Transverse colon (tissue), 4 donors: ENCODE measurements around the gene YWHAG. TPM values are rescaled to one million over a fixed set of nuclear protein-coding genes. Genes with fewer than 3 reads are reported as not detected.
"Not testable (repeated sequence)": the region's sequence is repeated elsewhere in the genome, so short reads cannot be mapped to it uniquely, and the experiment has no call there.

Experiments
- DNase-seq: peaks from one replicate; pipeline ENCODE4 v3.0.0-alpha.2; 2019
- H3K27ac ChIP-seq, 4 donors: fragments of 200-600 bp; sonication (generic); 2 replicates each; pipeline ENCODE4 v1.5.1; 2016 to 2018; ENCODE audit warnings: inconsistent platforms in 4 of 4
- H3K27me3 ChIP-seq: fragments of 200-600 bp; sonication (generic); 2 replicates; pipeline ENCODE4 v1.5.1; 2017; ENCODE audit warnings: inconsistent platforms
- H3K36me3 ChIP-seq, 4 donors: fragments of 200-600 bp; sonication (generic); 2 replicates each; pipeline ENCODE4 v1.5.1; 2017 to 2019; ENCODE audit warnings: inconsistent platforms in 4 of 4
- H3K4me1 ChIP-seq, 4 donors: fragments of 200-600 bp; sonication (generic); 2 replicates each; pipeline ENCODE4 v1.5.1; 2017 to 2020; ENCODE audit warnings: inconsistent platforms in 4 of 4
- H3K4me3 ChIP-seq, 4 donors: fragments of 200-600 bp; sonication (generic); 1 replicate in 1 of 4; 2 replicates in 3 of 4; pipeline versions ENCODE4 v1.5.1 to v1.6.1; 2017 to 2019; ENCODE audit warnings: inconsistent platforms in 4 of 4
- H3K9me3 ChIP-seq, 2 donors: fragments of 200-600 bp; sonication (generic); 2 replicates each; pipeline ENCODE4 v1.5.1; 2017 to 2019; ENCODE audit warnings: inconsistent platforms in 2 of 2
- EP300 ChIP-seq: sonication (generic); formaldehyde crosslinking; IDR thresholded peaks from one replicate; pipeline ENCODE4 v1.6.1; 2017; ENCODE audit warnings: antibody characterized with exemption, low read depth
- POLR2A ChIP-seq: fragments of 450-650 bp; IDR thresholded peaks from one replicate; pipeline ENCODE4 v1.6.1; 2016; ENCODE audit warnings: antibody characterized with exemption, mild to moderate bottlenecking, moderate library complexity
- POLR2AphosphoS5 ChIP-seq, 3 donors: sonication (generic); formaldehyde crosslinking; IDR thresholded peaks; one replicate each; pipeline ENCODE4 v1.6.1; 2016; ENCODE audit warnings: antibody characterized with exemption in 3 of 3
- WGBS, 2 donors: methylation state at CpG; one replicate each; pipeline ENCODE4 v1.1.5; 2018; ENCODE audit warnings: low coverage in 1 of 2; 5-methylcytosine and 5-hydroxymethylcytosine counted together
- in situ Hi-C, 4 donors: fragments of 200-750 bp; cut with MboI; loops; one replicate each; pipeline versions ENCODE4 v1.15.0 to v1.15.1; 2017; ENCODE audit warnings: low sequenced_read_pairs in 3 of 4, low pct_ligation_motif_present in 1 of 4, low pct_unique_long_range_greater_than_20kb in 1 of 4
- intact Hi-C: fragments of 100-400 bp; cut with DNase I; formaldehyde crosslinking; loops from one replicate; pipeline ENCODE4 v1.15.1; 2023; ENCODE audit warnings: low total_unique reads
- total RNA-seq, 4 donors: library from RNA; depleted of rRNA; stranded (reverse); fragments of >200 nt; gene quantifications; one replicate each; pipeline ENCODE4 v1.1.0, GENCODE V29; 2016
- TF ChIP-seq, protein P1 (sequence below), 5 experiments: fragments of 200-600 bp in 3 of 5; fragments of 450-650 bp in 2 of 5; sonication (generic) in 3 of 5; IDR thresholded peaks; 1 replicate in 2 of 5; 2 replicates in 3 of 5; pipeline ENCODE4 v1.5.1; 2016 to 2017; ENCODE audit warnings: antibody characterized with exemption in 5 of 5, inconsistent platforms in 3 of 5, mild to moderate bottlenecking in 2 of 5, moderate library complexity in 1 of 5

The YWHAG gene
- total RNA-seq, 4 donors from 2014 or later: 35.9 to 71.6 (median 48.2) TPM

DNA sequence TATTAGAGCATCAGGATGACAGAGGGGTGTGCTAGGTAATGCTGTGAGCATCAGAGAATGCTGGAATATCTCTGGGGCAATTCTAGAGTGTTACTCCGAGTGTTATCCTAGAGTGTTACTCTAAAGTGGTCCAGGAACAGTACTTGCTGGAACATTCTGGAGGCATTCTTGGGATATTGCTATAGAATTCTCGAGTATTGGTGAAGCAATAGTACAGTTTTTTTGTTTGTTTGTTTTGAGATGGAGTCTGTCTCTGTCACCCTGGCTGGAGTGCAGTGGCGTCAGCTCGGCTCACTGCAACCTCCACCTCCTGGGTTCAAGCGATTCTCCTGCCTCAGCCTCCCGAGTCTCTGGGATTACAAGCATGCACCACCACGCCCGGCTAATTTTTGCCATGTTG is 38.1 kb upstream of the YWHAG start:
- WGBS, 2 donors: 42 to 59% methylated on average over 5 to 8 of the region's 8 CpGs
- peak overlapping the region in 3 of 4 donors; percentile 16 to 42 (median 33) for H3K27ac ChIP-seq
- no peak for DNase-seq
- H3K27me3 ChIP-seq: no peaks in the 10 kb centered on the region
- no peaks in the 10 kb centered on the region for H3K9me3 ChIP-seq
- no peaks in the 10 kb centered on the region for H3K36me3 ChIP-seq
- intact Hi-C loops: no loop called here
- H3K4me1 ChIP-seq: peaks cover 12 to 31% (median 23%) of the 10 kb centered on the region in 4 donors
- no peak for TF ChIP-seq EP300
- TF ChIP-seq POLR2AphosphoS5 (IDR thresholded peaks at IDR 0.05): no peak
- no peak for TF ChIP-seq POLR2A
- TF ChIP-seq, protein P1, sequence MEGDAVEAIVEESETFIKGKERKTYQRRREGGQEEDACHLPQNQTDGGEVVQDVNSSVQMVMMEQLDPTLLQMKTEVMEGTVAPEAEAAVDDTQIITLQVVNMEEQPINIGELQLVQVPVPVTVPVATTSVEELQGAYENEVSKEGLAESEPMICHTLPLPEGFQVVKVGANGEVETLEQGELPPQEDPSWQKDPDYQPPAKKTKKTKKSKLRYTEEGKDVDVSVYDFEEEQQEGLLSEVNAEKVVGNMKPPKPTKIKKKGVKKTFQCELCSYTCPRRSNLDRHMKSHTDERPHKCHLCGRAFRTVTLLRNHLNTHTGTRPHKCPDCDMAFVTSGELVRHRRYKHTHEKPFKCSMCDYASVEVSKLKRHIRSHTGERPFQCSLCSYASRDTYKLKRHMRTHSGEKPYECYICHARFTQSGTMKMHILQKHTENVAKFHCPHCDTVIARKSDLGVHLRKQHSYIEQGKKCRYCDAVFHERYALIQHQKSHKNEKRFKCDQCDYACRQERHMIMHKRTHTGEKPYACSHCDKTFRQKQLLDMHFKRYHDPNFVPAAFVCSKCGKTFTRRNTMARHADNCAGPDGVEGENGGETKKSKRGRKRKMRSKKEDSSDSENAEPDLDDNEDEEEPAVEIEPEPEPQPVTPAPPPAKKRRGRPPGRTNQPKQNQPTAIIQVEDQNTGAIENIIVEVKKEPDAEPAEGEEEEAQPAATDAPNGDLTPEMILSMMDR (IDR thresholded peaks at IDR 0.05): no peak
- H3K4me3 ChIP-seq: peak overlapping the region in 2 of 4 donors; percentile 44 to 51
- in situ Hi-C loops: no loop called here

DNA sequence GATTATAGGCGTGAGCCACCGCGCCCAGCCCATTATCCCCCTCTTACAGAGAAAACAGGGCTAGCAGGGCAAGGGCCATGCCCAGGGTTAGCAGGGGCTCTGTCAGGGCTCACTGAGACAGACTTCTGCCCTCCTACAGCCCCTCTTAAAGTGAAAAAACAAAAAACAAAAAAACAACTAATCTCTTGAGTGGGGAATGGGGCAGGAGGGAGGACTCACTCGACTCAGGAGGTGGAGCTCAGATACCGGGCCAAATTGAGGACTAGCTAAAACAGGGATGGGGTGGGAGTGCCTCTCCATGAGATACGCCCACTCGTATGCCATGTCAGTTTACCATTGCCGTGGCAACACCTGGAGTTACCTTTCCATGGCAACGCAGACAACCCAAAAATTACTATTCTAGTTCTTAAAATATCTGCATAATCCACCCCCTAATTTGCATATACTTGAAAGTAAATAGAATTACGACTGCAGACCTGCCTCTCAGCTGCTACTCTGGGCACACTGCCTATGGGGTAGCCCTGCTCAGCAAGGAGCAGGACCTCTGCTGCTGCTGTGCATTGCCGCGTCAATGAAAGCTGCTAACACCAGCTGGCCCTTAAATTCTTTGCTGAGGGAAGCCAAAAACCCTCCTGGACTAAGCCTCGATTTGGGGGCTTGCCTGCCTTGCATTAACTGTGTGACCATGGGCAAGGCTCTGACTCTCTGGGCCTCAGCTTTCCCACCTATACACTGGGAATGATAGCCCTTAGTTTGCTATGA is 37.4 kb upstream of the YWHAG start:
- no peaks in the 10 kb centered on the region for H3K27me3 ChIP-seq
- intact Hi-C loops (no loop called here), in situ Hi-C loops (no loop called here)
- TF ChIP-seq POLR2AphosphoS5 (IDR thresholded peaks at IDR 0.05): no peak
- TF ChIP-seq EP300: no peak
- no peak for TF ChIP-seq POLR2A
- TF ChIP-seq, protein P1 (IDR thresholded peaks at IDR 0.05): no peak
- no peak for DNase-seq
- H3K9me3 ChIP-seq: no peaks in the 10 kb centered on the region
- peak overlapping the region in 1 of 4 donors; percentile 16 for H3K27ac ChIP-seq
- peaks cover 12 to 31% (median 23%) of the 10 kb centered on the region in 4 donors for H3K4me1 ChIP-seq
- H3K4me3 ChIP-seq: no peak overlapping the region
- 47 to 68% methylated on average over 4 to 13 of the region's 13 CpGs for WGBS, 2 donors
- no peaks in the 10 kb centered on the region for H3K36me3 ChIP-seq

- in situ Hi-C loops, H3K4me3 ChIP-seq, DNase-seq, intact Hi-C loops, H3K27ac ChIP-seq, H3K36me3 ChIP-seq, H3K27me3 ChIP-seq, H3K9me3 ChIP-seq: not testable (repeated sequence)
- 84% methylated on average over 11 of the region's 11 CpGs; no CpG with 5 or more reads in 1 of the 2 donors for WGBS, 2 donors
- H3K4me1 ChIP-seq: peaks cover 12 to 31% (median 23%) of the 10 kb centered on the region in 4 donors
These were observed 36.8 kb upstream of the YWHAG start for GRCh38 chr7:76395605-76395964.

GRCh38 chr7:76394957-76395356 is 36.2 kb upstream of the YWHAG start:
- H3K27ac ChIP-seq: no peak overlapping the region
- H3K4me1 ChIP-seq: peaks cover 12 to 31% (median 23%) of the 10 kb centered on the region in 4 donors
- in situ Hi-C loops (no loop called here), intact Hi-C loops (no loop called here)
- no peaks in the 10 kb centered on the region for H3K9me3 ChIP-seq
- TF ChIP-seq POLR2A: no peak
- TF ChIP-seq EP300: no peak
- 94 to 98% methylated on average over 3 to 9 of the region's 9 CpGs for WGBS, 2 donors
- DNase-seq: no peak
- no peaks in the 10 kb centered on the region for H3K36me3 ChIP-seq
- H3K4me3 ChIP-seq: no peak overlapping the region
- no peaks in the 10 kb centered on the region for H3K27me3 ChIP-seq

DNA sequence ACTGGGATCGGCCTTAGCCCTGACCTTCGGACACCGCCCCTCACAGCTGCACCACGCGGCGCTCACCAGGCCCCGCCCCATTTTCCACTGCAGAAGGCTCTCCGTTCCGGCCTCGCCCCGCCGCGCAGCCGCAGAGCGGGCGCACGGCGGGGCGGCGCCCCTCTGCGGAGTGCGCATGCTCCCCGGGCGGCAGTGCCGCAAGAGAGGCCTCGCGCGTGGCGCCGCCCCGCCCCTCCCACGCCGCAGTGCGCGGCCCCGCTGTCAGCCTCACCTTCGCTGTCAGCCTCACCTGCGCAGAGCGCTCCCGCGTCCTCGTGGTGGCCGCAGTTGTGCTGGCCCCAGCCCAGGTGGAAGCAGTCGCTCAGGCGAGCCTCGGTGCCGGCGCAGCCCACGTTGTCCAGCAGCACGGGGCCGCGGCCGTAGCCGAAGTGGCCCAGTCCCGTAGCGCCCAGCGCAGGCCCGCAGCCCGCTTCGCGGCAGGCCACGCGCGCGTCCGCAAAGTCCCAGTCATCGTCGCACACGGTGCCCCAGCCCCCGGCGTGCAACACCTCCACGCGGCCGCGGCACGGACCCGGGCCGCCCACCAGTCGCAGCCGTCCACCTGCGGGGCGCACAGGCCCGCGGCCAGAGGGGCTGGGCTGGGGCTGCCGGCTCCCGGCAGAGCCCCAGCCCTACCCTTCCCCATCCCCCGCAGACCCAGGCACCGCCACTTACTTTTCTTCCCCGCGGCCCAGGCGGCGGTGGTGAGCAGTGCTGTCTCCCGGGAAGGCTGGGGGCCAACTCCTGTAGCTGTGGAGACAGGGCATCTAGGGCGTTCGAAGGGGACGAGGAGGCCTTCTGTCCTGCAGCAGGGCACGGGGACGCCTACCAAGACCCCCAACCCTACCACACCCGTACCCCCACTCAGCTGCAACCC is 34.6 kb upstream of the YWHAG start:
- 2% methylated on average over 68 of the region's 99 CpGs; no CpG with 5 or more reads in 1 of the 2 donors for WGBS, 2 donors
- H3K27ac ChIP-seq: peak overlapping the region; percentile 87 to 93 (median 92)
- H3K36me3 ChIP-seq: no peaks in the 10 kb centered on the region
- peak; percentile 97 for DNase-seq
- peak overlapping the region; percentile 44 to 76 (median 58) for H3K4me3 ChIP-seq
- no peaks in the 10 kb centered on the region for H3K9me3 ChIP-seq
- TF ChIP-seq, protein P1 (IDR thresholded peaks at IDR 0.05): peak in 1 of 5 experiments; percentile 5
- peak; percentile 81 for TF ChIP-seq POLR2A
- TF ChIP-seq EP300: no peak
- TF ChIP-seq POLR2AphosphoS5 (IDR thresholded peaks at IDR 0.05): peak; percentile 84 to 93 (median 92)
- H3K4me1 ChIP-seq: peaks cover 12 to 36% (median 25%) of the 10 kb centered on the region in 4 donors
- intact Hi-C loops (no loop called here), in situ Hi-C loops (no loop called here)
- no peaks in the 10 kb centered on the region for H3K27me3 ChIP-seq
